ENCODE measurements around the gene RASL11B. TPM values are rescaled to one million over a fixed set of nuclear protein-coding genes. Genes with fewer than 3 reads are reported as not detected.
A peak's percentile ranks its signal among the peaks of the same experiment; 100 is the strongest.
"Not testable (repeated sequence)": the region's sequence is repeated elsewhere in the genome, so short reads cannot be mapped to it uniquely, and the experiment has no call there.

Gene RASL11B
- 1 to 10 TPM; 3.7 to 8.0 TPM for total RNA-seq
- long read RNA-seq, partial matches to known transcripts, result 0 of 1 reads
- long read RNA-seq, other reads (novel, unspliced or antisense), result 0 of 1 reads

GRCh38 chr4:52861879-52862616 is at the start of gene RASL11B:
RASL11B (plus strand) TSS chr4:52862317; CDS start chr4:52862508, 191 bp downstream.
- ATAC-seq, result peak; percentile 96 to 98
- DNase-seq, result peak; percentile 88
- intact Hi-C loops (cut with DNase I), result loop anchor here (5.0 to 10.0 kb wide), 2 partner anchors 137 to 140 kb away; no protein-coding TSS in a partner anchor

GRCh38 chr4:52813546-52813945 is 48.6 kb upstream of the RASL11B start:
- ATAC-seq, result no peak
- no peak for DNase-seq
- intact Hi-C loops (cut with DNase I), result no loop called here

GRCh38 chr4:52822583-52822971 is 39.5 kb upstream of the RASL11B start:
- DNase-seq (no peak), ATAC-seq (peak in 1 of 2 donors; percentile 25)
- intact Hi-C loops (cut with DNase I), result no loop called here

DNA sequence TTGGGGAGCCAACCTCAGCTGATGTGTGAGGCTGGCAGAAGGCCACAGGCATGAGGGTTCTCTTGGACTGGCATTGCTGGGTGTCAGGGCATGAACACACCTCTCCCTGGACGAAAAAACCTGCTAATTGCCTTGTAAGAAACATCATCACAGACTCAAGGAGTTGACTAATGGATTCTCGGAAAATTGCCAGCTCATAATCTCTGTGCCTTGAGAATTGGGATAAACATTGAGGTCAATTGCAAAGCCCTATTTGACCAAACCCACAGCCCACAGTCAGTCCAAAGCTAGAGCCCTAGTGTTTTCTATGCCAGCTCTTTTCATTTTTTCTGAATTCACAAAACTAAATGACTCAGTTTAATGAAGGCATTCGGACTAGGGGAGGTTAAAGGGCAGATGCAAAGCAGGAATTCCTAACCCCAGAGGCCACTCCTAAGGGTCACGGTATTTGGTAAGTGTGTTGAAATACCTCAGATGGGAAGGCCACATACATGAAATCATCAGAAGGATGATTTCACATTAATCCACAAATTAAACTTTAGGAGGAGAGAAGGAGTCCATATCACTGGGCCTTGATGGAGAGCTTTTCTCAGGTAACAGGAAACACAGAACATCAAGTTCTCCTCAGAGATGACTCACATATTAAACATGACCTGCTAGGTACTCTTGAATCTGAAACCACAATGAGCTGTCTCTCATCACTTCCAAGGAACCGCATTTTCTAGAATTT is 39.0 kb upstream of the RASL11B start:
- intact Hi-C loops (cut with DNase I), result no loop called here
- DNase-seq (no peak), ATAC-seq (peak in 1 of 2 donors; percentile 51)

DNA sequence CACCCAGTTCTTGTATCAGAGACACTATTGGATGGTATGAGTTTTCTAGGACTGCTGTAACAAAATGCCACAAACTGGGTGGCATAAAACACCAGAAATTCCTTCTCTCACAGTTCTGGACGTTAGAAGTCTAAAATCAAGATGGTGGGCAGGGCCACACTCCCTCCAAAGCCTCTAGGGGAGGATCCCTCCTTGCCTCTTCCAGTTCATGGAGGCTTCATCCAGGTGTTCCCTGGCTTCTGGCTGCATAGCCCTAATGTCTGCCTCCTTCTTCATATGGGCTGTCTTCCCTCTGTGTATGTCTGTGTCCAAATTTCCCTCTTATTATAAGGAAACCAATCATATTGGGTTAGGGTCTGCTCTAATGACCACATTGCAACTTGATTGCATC is 38.4 kb upstream of the RASL11B start:
- intact Hi-C loops (cut with DNase I), result no loop called here
- DNase-seq, result no peak
- no peak for ATAC-seq

- peak in 1 of 2 donors; percentile 8 for ATAC-seq
- intact Hi-C loops (cut with DNase I), result no loop called here
- DNase-seq, result no peak
These were observed 37.9 kb upstream of the RASL11B start for GRCh38 chr4:52824270-52824602.

- intact Hi-C loops (cut with DNase I), result no loop called here
- DNase-seq, result no peak
These were observed 37.3 kb upstream of the RASL11B start for GRCh38 chr4:52824603-52825459.

DNA sequence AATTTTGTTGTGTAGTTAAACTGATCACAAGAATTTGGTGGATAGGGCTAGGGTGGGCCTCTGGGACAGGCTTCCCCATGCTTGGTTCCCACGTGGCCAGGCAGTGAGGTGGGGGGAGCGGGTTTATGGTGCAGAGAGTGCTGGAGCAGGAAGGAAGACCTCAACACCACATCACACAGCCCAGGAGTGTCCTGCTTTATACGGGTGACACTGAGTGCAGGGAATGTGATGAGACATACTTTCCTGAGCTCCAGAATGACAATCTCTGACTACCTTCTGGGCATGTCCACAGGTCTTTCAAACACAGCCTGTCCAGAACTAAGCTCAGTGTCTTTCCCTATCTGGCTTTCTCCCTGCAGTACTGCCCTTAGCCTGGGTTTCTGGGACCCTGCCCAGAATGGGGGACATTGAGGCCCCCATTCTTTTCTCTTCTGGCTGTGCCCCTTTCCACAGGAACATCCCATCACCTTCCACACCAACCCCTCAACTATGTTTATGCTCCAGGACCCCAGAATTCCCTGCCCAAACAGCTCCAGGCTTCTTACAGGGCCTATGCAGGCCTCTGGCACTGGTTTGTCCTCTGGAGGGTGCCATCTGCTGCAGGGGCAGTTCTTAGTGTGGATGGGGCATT is 36.5 kb upstream of the RASL11B start:
- DNase-seq (no peak), ATAC-seq (peak; percentile 39 to 51)
- intact Hi-C loops (cut with DNase I), result no loop called here

More at GRCh38 chr4:52824603-52825459, 37.3 kb upstream of the RASL11B start:
- peak; percentile 87 to 93 for ATAC-seq

DNA sequence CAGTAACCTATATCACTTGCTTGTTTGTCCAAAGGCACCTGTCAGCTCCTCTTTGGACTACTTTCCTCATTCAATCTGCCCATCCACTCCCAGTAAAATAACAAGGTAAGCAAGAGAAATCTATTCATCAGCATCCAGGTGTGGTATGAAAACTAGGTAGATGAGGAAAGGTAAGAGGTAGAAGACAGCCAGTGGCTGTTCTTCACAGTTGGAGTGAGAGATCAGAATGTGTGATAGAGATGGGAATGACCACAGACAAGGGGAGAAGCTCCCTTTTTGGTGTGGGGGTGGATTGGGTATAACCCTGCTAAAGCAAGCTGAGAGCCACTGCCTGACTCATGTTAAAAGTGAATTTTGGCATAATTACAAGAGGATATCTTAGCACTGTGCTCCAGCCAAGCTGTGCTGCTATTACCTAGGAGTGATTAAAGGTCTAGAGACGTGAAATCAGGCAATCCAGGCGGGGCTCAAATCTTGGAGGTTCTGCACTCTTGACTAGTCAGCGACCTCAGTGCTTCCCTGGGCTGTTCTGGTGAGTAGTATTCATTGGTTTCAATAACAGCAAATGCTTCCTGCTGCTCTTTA is 28.1 kb upstream of the RASL11B start:
- DNase-seq, result no peak
- intact Hi-C loops (cut with DNase I), result no loop called here
- peak; percentile 64 to 72 for ATAC-seq

DNA sequence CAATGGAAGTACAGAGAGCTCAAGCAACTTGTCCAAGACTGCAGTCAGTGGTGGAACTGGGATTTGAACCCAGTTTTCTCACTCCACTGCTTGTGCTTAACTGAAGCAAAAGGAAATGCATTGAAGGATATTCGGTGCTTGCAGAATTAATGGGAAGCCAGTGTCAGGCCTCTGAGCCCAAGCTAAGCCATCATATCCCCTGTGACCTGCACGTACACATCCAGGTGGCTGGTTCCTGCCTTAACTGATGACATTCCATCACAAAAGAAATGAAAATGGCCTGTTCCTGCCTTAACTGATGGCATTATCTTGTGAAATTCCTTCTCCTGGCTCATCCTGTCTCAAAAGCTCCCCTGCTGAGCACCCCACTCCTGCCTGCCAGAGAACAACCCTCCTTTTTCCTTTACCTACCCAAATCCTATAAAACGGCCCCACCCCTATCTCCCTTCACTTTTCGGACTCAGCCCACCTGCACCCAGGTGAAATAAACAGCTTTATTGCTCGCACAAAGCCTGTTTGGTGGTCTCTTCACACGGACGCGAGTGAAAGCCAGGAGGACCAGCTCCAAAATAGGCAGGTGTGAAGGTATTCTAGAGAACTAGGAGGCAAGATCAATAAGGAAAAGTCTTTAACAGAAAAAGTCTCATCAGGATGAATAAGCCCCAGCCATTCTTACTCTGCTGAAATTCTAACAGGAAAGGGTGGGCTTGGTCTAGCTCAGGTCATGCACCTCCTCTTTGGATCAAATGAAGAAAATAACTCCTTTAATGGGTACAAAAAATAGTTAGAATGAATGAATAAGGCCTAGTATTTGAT is 27.3 kb upstream of the RASL11B start:
- ATAC-seq; DNase-seq; intact Hi-C loops (cut with DNase I): not testable (repeated sequence)

GRCh38 chr4:52836120-52836519 is 26.0 kb upstream of the RASL11B start:
- no peak for ATAC-seq
- intact Hi-C loops (cut with DNase I), result no loop called here
- DNase-seq, result no peak

DNA sequence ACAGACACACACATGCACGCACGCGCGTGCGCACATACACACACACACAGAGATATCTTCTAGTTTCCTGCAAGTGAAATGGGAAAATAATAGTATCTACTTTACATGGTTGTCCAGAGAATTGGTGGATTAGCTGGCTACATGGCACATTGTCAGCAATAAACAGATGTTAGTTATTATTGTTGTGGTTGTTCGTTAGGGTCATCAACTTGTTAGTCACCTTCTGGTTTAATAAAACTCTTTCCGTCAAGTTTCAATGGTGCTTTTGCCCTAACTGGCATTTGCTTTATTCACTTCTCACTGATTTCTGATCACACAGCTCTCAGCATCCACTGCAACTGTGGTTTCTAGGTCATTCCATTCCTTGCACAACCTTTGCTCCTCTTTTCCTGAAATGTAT is 25.4 kb upstream of the RASL11B start:
- DNase-seq, result no peak
- no peak for ATAC-seq
- intact Hi-C loops (cut with DNase I), result no loop called here

GRCh38 chr4:52837716-52838558 is 24.2 kb upstream of the RASL11B start:
- ATAC-seq (peak in 1 of 2 donors; percentile 72), DNase-seq (no peak)
- intact Hi-C loops (cut with DNase I), result no loop called here

GRCh38 chr4:52838729-52839586 is 23.2 kb upstream of the RASL11B start:
- intact Hi-C loops (cut with DNase I), result no loop called here
- DNase-seq, result no peak
- peak; percentile 46 to 53 for ATAC-seq

DNA sequence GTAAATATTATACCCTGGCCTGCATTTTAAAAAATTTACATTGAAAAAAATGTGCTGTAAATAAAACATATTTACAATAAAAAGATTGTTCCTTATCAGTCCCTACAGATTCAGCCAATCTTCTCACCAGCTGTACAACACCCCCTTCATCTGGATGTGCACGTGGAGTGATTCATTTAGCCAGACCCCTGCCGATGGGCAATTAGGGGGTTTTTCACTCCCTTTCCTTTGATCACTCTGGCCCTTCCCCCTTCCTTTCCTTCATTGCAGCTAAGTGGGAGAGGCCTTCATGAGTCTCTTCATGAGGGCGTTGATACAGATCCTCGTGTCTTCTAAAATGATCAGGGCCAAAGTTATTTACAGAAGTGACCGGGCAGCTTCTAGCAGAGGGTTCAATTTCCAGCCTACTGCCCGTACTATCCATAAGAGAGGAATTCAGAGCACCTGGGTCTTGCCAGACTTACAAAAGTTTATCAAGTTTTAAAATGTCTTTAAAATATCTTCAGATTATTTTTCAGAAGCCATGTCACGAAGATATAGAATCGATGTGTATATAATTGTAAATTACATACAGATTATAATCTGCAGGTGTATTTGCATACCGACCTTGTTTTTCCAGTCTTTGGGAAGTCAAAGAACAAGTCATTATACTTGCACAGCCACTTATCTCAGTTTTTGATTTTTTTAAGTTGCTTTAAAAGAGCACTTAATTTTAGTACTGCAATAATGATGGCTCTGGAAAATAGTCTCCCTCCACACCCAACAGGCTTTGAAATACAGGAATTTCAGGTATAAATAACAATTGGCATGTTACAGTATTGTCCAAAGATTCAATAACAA is 21.4 kb upstream of the RASL11B start:
- DNase-seq, result no peak
- ATAC-seq, result no peak
- intact Hi-C loops (cut with DNase I), result no loop called here

Data from left cardiac atrium (tissue), 4 donors.